Activated naive CD4-positive, alpha-beta T cell (primary cell): ENCODE results near the gene CACFD1.

Experiments
- DNase-seq, 4 experiments: peaks; one replicate each; lab custom pipeline; 2025; lab: John Stamatoyannopoulos, UW

Gene CACFD1

GRCh38 chr9:133483611-133484010 lies 23.8 kb downstream of the CACFD1 start:
- DNase-seq: no peak

GRCh38 chr9:133484671-133485437 lies 25.1 kb downstream of the CACFD1 start:
- DNase-seq: no peak

GRCh38 chr9:133485531-133486260 lies 25.9 kb downstream of the CACFD1 start:
- DNase-seq: no peak

GRCh38 chr9:133487331-133487725 lies 27.6 kb downstream of the CACFD1 start:
- no peak for DNase-seq

- DNase-seq: no peak
Measured at GRCh38 chr9:133488686-133489252, 29.0 kb downstream of the CACFD1 start.

- DNase-seq: no peak
Measured at GRCh38 chr9:133489253-133490190, 29.7 kb downstream of the CACFD1 start.

GRCh38 chr9:133490201-133490681 lies 30.5 kb downstream of the CACFD1 start:
- no peak for DNase-seq

- DNase-seq: no peak
Measured at GRCh38 chr9:133490865-133491655, 31.3 kb downstream of the CACFD1 start.

- no peak for DNase-seq
Measured at GRCh38 chr9:133491656-133491925, 31.8 kb downstream of the CACFD1 start.

GRCh38 chr9:133492061-133493021 lies 32.6 kb downstream of the CACFD1 start:
- no peak for DNase-seq

- DNase-seq: no peak
Measured at GRCh38 chr9:133493428-133493827, 33.6 kb downstream of the CACFD1 start.

- no peak for DNase-seq
Measured at GRCh38 chr9:133493845-133494540, 34.2 kb downstream of the CACFD1 start.

GRCh38 chr9:133494636-133495326 lies 35.0 kb downstream of the CACFD1 start:
- no peak for DNase-seq

GRCh38 chr9:133495327-133496293 lies 35.8 kb downstream of the CACFD1 start:
- no peak for DNase-seq

- no peak for DNase-seq
Measured at GRCh38 chr9:133496861-133497842, 37.4 kb downstream of the CACFD1 start.

GRCh38 chr9:133499132-133499891 lies 39.5 kb downstream of the CACFD1 start:
- no peak for DNase-seq
